GM20431 (cell line): ENCODE measurements around the gene ZFAND6.
"Not testable (repeated sequence)": the region's sequence is repeated elsewhere in the genome, so short reads cannot be mapped to it uniquely, and the experiment has no call there.

ENCODE experiments used
- in situ Hi-C: fragments of 300-500 bp; cut with MseI, MboI; formaldehyde crosslinking; loops from one replicate; pipeline ENCODE4 v1.15.0; 2020; ENCODE audit warnings: low sequenced_read_pairs; ENCODE audit not compliant: unreplicated experiment

ZFAND6 gene

GRCh38 chr15:80093854-80094418, 34.5 kb downstream of the ZFAND6 start:
- in situ Hi-C loops, result no loop called here

GRCh38 chr15:80095511-80095910, 36.0 kb downstream of the ZFAND6 start:
- in situ Hi-C loops, result no loop called here

GRCh38 chr15:80095969-80096368, 36.5 kb downstream of the ZFAND6 start:
- in situ Hi-C loops, result no loop called here

GRCh38 chr15:80098341-80098740, 38.9 kb downstream of the ZFAND6 start:
- in situ Hi-C loops, result no loop called here

GRCh38 chr15:80099241-80099640, 39.8 kb downstream of the ZFAND6 start:
- in situ Hi-C loops, result no loop called here

- in situ Hi-C loops, result not testable (repeated sequence)
Measured at GRCh38 chr15:80099662-80100061, 40.2 kb downstream of the ZFAND6 start.

- in situ Hi-C loops, result no loop called here
Measured at GRCh38 chr15:80100247-80100646, 40.8 kb downstream of the ZFAND6 start.

GRCh38 chr15:80105193-80105592, 45.7 kb downstream of the ZFAND6 start:
- in situ Hi-C loops, result no loop called here

GRCh38 chr15:80105595-80105994, 46.1 kb downstream of the ZFAND6 start:
- in situ Hi-C loops, result no loop called here

- in situ Hi-C loops, result no loop called here
Measured at GRCh38 chr15:80106051-80106450, 46.6 kb downstream of the ZFAND6 start.

GRCh38 chr15:80107204-80107603, 47.7 kb downstream of the ZFAND6 start:
- in situ Hi-C loops, result no loop called here

- in situ Hi-C loops, result no loop called here
Measured at GRCh38 chr15:80107774-80108173, 48.3 kb downstream of the ZFAND6 start.

GRCh38 chr15:80109388-80109787, 49.9 kb downstream of the ZFAND6 start:
- in situ Hi-C loops, result no loop called here

GRCh38 chr15:80110920-80111319, 51.4 kb downstream of the ZFAND6 start:
- in situ Hi-C loops, result no loop called here

GRCh38 chr15:80114114-80114513, 54.6 kb downstream of the ZFAND6 start:
- in situ Hi-C loops, result no loop called here

GRCh38 chr15:80115021-80115420, 55.5 kb downstream of the ZFAND6 start:
- in situ Hi-C loops, result no loop called here

GRCh38 chr15:80118956-80119355, 59.5 kb downstream of the ZFAND6 start:
- in situ Hi-C loops, result no loop called here

- in situ Hi-C loops, result no loop called here
Measured at GRCh38 chr15:80120636-80121035, 61.2 kb downstream of the ZFAND6 start.

GRCh38 chr15:80121546-80121945, 62.1 kb downstream of the ZFAND6 start:
- in situ Hi-C loops, result no loop called here

GRCh38 chr15:80123034-80123433, 63.6 kb downstream of the ZFAND6 start:
- in situ Hi-C loops, result no loop called here

- in situ Hi-C loops, result not testable (repeated sequence)
Measured at GRCh38 chr15:80127253-80127652, 67.8 kb downstream of the ZFAND6 start.

- in situ Hi-C loops, result no loop called here
Measured at GRCh38 chr15:80127911-80128310, 68.4 kb downstream of the ZFAND6 start.

- in situ Hi-C loops, result no loop called here
Measured at GRCh38 chr15:80132382-80132781, 72.9 kb downstream of the ZFAND6 start.
